Kidney glomerular epithelial cell (primary cell): ENCODE data around the gene CPHXL2.

Experiments used
- DNase-seq: peaks from one replicate; lab custom pipeline; 2025; lab: John Stamatoyannopoulos, UW

Gene CPHXL2

GRCh38 chr16:75676909-75677308 lies at the start of gene CPHXL2:
Gene CPHXL2, minus strand, starts transcription at chr16:75677009. Its CDS starts 10 bp downstream, at chr16:75676999.
- no peak for DNase-seq

- DNase-seq: no peak
Observed at GRCh38 chr16:75726390-75726789, 49.6 kb upstream of the CPHXL2 start, which contains the start of gene CPHXL. Gene CPHXL, minus strand, starts transcription at chr16:75726490. Its CDS starts 48 bp downstream, at chr16:75726442.

GRCh38 chr16:75718452-75718851 lies 41.6 kb upstream of the CPHXL2 start:
- no peak for DNase-seq

- DNase-seq: no peak
Observed at GRCh38 chr16:75714661-75715060, 37.9 kb upstream of the CPHXL2 start.

GRCh38 chr16:75710344-75710743 lies 33.5 kb upstream of the CPHXL2 start:
- no peak for DNase-seq

- no peak for DNase-seq
Observed at GRCh38 chr16:75703306-75703705, 26.5 kb upstream of the CPHXL2 start.

- DNase-seq: no peak
Observed at GRCh38 chr16:75702242-75702641, 25.4 kb upstream of the CPHXL2 start.

GRCh38 chr16:75701361-75701760 lies 24.6 kb upstream of the CPHXL2 start, which contains the start of gene DUXB:
Gene DUXB, minus strand, starts transcription at chr16:75701461. Its CDS starts 43 bp downstream, at chr16:75701418.
- no peak for DNase-seq

- no peak for DNase-seq
Observed at GRCh38 chr16:75697571-75697970, 20.8 kb upstream of the CPHXL2 start.

- no peak for DNase-seq
Observed at GRCh38 chr16:75695708-75696107, 18.9 kb upstream of the CPHXL2 start.

- DNase-seq: no peak
Observed at GRCh38 chr16:75687361-75687760, 10.6 kb upstream of the CPHXL2 start.

GRCh38 chr16:75682308-75682707 lies 5.5 kb upstream of the CPHXL2 start:
- no peak for DNase-seq

- no peak for DNase-seq
Observed at GRCh38 chr16:75679366-75679765, 2.6 kb upstream of the CPHXL2 start.

GRCh38 chr16:75667503-75667902 lies 9.3 kb downstream of the CPHXL2 start:
- no peak for DNase-seq

GRCh38 chr16:75660726-75661302 lies 16.0 kb downstream of the CPHXL2 start:
- DNase-seq: no peak

- no peak for DNase-seq
Observed at GRCh38 chr16:75660321-75660720, 16.5 kb downstream of the CPHXL2 start.

GRCh38 chr16:75658175-75658574 lies 18.6 kb downstream of the CPHXL2 start:
- DNase-seq: no peak

GRCh38 chr16:75653922-75654321 lies 22.9 kb downstream of the CPHXL2 start:
- DNase-seq: no peak

- peak; percentile 48 for DNase-seq
Observed at GRCh38 chr16:75648265-75649076, 28.3 kb downstream of the CPHXL2 start.

GRCh38 chr16:75647492-75648264 lies 29.1 kb downstream of the CPHXL2 start, which contains the start of the genes KARS1 and TERF2IP:
Gene KARS1, minus strand, starts transcription at chr16:75647665. Its CDS starts 26 bp downstream, at chr16:75647639.
Gene TERF2IP, plus strand, starts transcription at chr16:75647773. Its CDS starts 110 bp downstream, at chr16:75647883.
- DNase-seq: peak; percentile 91

GRCh38 chr16:75647112-75647491 lies 29.7 kb downstream of the CPHXL2 start:
- DNase-seq: no peak

- no peak for DNase-seq
Observed at GRCh38 chr16:75644240-75645012, 32.4 kb downstream of the CPHXL2 start.
